Subcutaneous abdominal adipose tissue (tissue), 5 donors: ENCODE data around the gene ANO2.
"Not testable (repeated sequence)": the region's sequence is repeated elsewhere in the genome, so short reads cannot be mapped to it uniquely, and the experiment has no call there.

ENCODE experiments used
- H3K27ac ChIP-seq: one replicate; pipeline ENCODE4 v1.7.0; 2013; ENCODE audit warnings: low read depth, mild to moderate bottlenecking, inconsistent platforms, low read length, moderate library complexity
- H3K27me3 ChIP-seq, 5 donors: one replicate each; pipeline ENCODE4 v1.7.0; 2013; ENCODE audit warnings: low read length in 5 of 5, inconsistent platforms in 1 of 5; ENCODE audit not compliant: control insufficient read depth in 5 of 5, insufficient read depth in 4 of 5
- H3K36me3 ChIP-seq, 5 donors: one replicate each; pipeline ENCODE4 v1.7.0; 2013; ENCODE audit warnings: low read length in 5 of 5; ENCODE audit not compliant: control insufficient read depth in 5 of 5, insufficient read depth in 5 of 5
- H3K4me1 ChIP-seq, 5 donors: one replicate each; pipeline ENCODE4 v1.7.0; 2013; ENCODE audit warnings: low read length in 5 of 5, mild to moderate bottlenecking in 3 of 5, moderate library complexity in 1 of 5; ENCODE audit not compliant: control insufficient read depth in 5 of 5, insufficient read depth in 5 of 5
- H3K4me3 ChIP-seq, 5 donors: one replicate each; pipeline ENCODE4 v1.7.0; 2013; ENCODE audit warnings: low read length in 5 of 5, low read depth in 1 of 5
- H3K9ac ChIP-seq, 5 donors: one replicate each; pipeline ENCODE4 v1.7.0; 2013; ENCODE audit warnings: low read length in 5 of 5, mild to moderate bottlenecking in 4 of 5, moderate library complexity in 3 of 5
- H3K9me3 ChIP-seq, 5 donors: one replicate each; pipeline ENCODE4 v1.7.0; 2013; ENCODE audit warnings: low read length in 5 of 5; ENCODE audit not compliant: control insufficient read depth in 5 of 5
- donor health status: healthy.
- donor health status: healthy.
- donor health status: healthy.
- donor health status: healthy.
- donor health status: healthy.

The ANO2 gene

DNA sequence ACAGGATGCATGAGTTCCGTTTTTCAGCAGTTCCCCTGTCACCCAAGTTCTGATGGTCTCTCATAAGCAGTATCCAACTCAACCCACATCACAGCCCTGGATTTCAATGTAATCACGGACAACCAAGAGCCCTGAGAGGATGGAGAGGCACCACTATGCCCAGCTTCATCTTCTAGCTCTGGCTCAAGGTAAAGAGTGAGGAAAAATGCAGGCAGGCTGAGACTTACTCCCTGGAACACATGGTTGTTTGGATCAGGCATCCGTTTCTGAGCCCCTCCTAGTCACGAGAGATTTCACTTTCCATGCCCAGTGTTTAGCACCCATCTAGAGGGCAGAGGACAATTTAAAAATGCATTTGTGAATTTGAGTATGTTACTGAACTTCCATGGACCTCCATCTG lies 45.0 kb downstream of the ANO2 start:
- Histone ChIP-seq H3K4me1 (peaks cover 0 to 5% (median 0%) of the 10 kb centered on the region in 5 donors), H3K27me3 (peaks cover 0 to 13% (median 6%) of the 10 kb centered on the region in 5 donors)

DNA sequence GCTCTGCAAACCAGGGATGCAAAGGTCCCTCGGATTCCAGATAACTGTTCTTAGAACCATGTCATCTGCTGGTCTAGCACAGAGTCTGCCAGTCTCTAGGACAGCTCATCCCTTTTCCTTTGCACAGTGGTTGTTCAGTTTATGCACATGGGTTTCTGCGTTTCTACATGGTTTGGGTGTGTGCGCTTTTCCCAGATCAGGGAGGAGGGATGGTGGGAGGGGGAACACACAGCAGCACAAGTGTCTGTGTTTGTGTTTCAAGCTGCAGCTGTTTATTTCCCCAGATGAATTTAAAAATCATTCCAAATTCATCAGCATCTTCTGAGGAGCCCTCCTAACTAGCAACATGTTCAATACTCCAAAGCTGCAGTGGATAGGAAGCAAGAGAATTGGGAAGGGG lies 45.4 kb downstream of the ANO2 start:
- Histone ChIP-seq H3K4me1 (peaks cover 0 to 5% (median 0%) of the 10 kb centered on the region in 5 donors), H3K4me3 (no peak overlapping the region), H3K9me3 (peaks cover 0 to 8% (median 0%) of the 10 kb centered on the region in 5 donors), H3K27me3 (peaks cover 0 to 13% (median 6%) of the 10 kb centered on the region in 5 donors), H3K27ac (no peak overlapping the region), H3K36me3 (peaks cover 0 to 25% (median 6%) of the 10 kb centered on the region in 5 donors), H3K9ac (no peak overlapping the region)

More for the DNA sequence above, 45.0 kb downstream of the ANO2 start:
- Histone ChIP-seq H3K9ac (no peak overlapping the region), H3K36me3 (peaks cover 0 to 25% (median 6%) of the 10 kb centered on the region in 5 donors), H3K9me3 (peaks cover 0 to 8% (median 0%) of the 10 kb centered on the region in 5 donors), H3K4me3 (no peak overlapping the region), H3K27ac (no peak overlapping the region)

DNA sequence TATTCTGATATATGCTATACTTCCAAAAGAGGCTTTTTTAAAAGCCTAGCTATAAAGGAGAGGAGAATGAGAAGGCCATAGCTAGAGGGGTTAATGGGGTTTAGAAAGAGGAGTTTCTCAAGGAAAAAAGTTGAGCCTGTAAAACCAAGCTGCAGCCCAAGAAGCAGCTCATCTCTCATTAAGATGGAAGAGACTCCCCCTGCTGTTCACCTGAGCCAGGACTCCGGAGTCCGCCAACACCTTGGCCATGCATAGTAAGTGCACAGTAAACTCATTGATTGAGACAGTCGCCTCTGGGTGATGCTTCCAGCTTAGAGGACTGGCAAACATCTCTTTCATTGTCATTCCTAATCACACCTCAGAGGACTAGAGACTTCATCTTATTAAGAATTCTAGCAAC lies 46.2 kb downstream of the ANO2 start:
- Histone ChIP-seq H3K27me3 (peaks cover 0 to 8% (median 0%) of the 10 kb centered on the region in 5 donors), H3K27ac (no peak overlapping the region), H3K36me3 (peaks cover 0 to 25% (median 6%) of the 10 kb centered on the region in 5 donors), H3K4me1 (peaks cover 0 to 5% (median 0%) of the 10 kb centered on the region in 5 donors), H3K4me3 (no peak overlapping the region), H3K9me3 (peaks cover 0 to 8% (median 0%) of the 10 kb centered on the region in 5 donors), H3K9ac (no peak overlapping the region)

DNA sequence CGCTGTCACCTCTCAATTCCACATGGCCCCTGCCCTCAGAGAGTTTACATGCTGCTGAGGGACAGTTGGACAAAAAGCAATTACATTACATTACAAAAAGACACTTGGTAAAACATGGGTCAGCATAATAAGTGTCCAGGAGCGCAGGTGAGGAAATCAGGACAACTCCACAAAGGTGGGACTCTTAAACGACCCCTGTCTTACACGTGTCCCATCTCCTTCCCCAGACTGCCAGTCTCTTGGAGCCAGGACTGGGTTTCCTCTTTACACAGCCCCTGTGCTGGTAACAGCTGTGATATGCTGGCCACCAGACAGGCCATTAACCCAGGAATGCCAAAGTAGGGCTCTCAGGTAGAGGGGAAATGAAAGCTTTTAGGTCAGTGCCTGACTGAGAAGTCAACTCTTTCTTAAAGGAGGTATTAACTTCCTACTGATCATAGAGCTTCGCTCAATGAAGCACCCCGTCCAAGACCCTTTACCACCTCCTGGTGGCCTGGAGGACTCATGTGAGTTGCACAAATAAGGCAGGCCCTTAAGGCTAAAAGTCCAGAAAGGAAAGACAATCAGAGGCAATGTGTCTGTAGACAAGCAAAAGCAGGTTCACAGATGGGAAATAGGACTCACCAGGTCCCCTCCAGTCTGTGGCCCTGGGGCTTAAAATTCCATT lies 55.5 kb downstream of the ANO2 start:
- peaks cover 0 to 4% (median 0%) of the 10 kb centered on the region in 5 donors for H3K27me3 ChIP-seq

DNA sequence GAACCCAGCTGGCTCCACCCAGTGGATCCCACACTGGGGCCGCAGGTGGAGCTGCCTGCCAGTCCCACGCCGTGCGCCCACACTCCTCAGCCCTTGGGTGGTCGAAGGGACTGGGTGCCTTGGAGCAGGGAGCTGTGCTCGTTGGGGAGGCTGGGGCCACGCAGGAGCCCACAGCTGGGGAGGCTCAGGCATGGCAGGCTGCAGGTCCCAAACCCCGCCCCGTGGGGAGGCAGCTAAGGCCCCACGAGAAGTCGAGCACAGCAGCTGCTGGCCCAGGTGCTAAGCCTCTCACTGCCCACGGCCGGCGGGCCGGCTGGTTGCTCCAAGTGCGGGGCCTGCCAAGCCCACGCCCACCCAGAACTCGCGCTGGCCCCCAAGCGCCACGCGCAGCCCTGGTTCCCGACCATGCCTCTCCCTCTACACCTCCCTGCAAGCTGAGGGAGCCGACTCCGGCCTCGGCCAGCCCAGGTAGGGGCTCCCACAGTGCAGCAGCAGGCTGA lies 56.2 kb downstream of the ANO2 start:
- Histone ChIP-seq H3K4me3 (no peak overlapping the region), H3K9ac (no peak overlapping the region), H3K27ac (no peak overlapping the region), H3K4me1 (peaks cover 0 to 3% (median 0%) of the 10 kb centered on the region in 5 donors), H3K27me3 (peaks cover 0 to 4% (median 0%) of the 10 kb centered on the region in 5 donors), H3K9me3 (peaks cover 0 to 4% (median 3%) of the 10 kb centered on the region in 5 donors), H3K36me3 (peaks cover 0 to 2% (median 0%) of the 10 kb centered on the region in 5 donors)

More for the DNA sequence above, 55.5 kb downstream of the ANO2 start:
- H3K9me3 ChIP-seq = peaks cover 0 to 4% (median 3%) of the 10 kb centered on the region in 5 donors
- H3K27ac ChIP-seq = no peak overlapping the region
- no peaks in the 10 kb centered on the region for H3K36me3 ChIP-seq
- H3K9ac ChIP-seq = no peak overlapping the region
- H3K4me3 ChIP-seq = no peak overlapping the region
- H3K4me1 ChIP-seq = peaks cover 0 to under 1% (median 0%) of the 10 kb centered on the region in 5 donors

DNA sequence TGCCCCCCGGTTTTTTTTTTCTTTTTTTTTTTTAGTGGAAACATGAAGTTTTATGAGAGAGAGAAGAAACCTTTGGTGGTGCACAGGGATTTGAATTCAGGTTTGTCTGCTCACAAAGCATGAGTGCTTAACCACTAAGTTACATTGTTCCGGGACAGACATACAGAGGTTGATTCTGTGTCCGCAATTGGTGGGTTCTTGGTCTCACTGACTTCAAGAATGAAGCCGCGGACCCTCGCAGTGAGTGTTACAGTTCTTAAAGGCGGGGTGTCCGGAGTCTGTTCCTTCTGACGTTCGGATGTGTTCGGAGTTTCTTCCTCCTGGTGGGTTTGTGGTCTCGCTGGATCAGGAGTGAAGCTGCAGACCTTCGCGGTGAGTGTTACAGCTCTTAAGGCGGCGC lies 57.2 kb downstream of the ANO2 start:
- not testable (repeated sequence) for H3K27ac ChIP-seq, H3K9me3 ChIP-seq, H3K4me3 ChIP-seq, H3K4me1 ChIP-seq, H3K9ac ChIP-seq, H3K27me3 ChIP-seq, H3K36me3 ChIP-seq

DNA sequence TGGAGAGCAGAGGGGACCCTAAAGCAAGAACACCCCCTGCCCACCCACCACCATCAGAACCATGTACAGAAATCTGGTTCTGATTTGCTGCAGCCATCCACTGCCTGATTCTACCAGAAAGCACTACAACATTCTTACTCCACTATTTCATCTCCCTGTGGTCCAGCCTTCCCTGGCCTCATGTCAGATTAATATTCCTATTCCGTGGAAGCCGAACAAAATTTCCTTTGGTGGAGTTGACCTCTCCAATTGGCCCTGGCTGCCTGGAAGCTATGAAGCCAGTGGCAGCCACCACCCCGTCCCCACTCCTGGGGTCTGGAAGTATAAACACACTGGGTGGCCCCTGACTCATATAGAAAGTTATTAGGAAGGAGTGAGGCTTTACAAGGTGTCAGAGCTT lies 60.2 kb downstream of the ANO2 start:
- Histone ChIP-seq H3K27me3 (peaks cover 0 to 6% (median 2%) of the 10 kb centered on the region in 5 donors), H3K9me3 (peaks cover 0 to 3% (median 0%) of the 10 kb centered on the region in 5 donors), H3K4me1 (peaks cover 0 to 5% (median 0%) of the 10 kb centered on the region in 5 donors), H3K4me3 (no peak overlapping the region), H3K9ac (no peak overlapping the region), H3K36me3 (peaks cover 0 to 2% (median 0%) of the 10 kb centered on the region in 5 donors), H3K27ac (no peak overlapping the region)

DNA sequence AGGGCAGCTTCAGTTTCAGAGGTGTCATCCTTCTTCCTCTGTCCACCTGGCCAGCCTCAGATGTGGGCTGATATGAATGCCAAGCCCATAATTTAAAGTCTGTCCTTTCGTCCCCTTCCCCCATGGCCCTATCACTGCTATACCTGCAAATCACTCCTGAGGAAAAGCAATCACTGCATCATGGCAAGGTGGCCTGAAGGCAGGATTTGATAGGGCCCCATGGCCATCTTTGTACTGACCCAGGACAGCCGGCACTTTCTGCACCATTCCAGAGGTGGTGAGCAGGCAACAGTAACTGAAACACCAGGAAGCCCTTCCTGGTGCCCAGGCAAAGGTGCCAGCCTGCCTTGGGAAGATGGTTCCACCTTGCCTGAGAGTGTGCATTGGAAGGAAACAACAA lies 60.8 kb downstream of the ANO2 start:
- H3K27ac ChIP-seq = no peak overlapping the region
- H3K9me3 ChIP-seq = peaks cover 0 to 3% (median 0%) of the 10 kb centered on the region in 5 donors
- no peak overlapping the region for H3K4me3 ChIP-seq
- no peak overlapping the region for H3K9ac ChIP-seq
- peaks cover 0 to 5% (median 0%) of the 10 kb centered on the region in 5 donors for H3K4me1 ChIP-seq
- peaks cover 0 to 2% (median 0%) of the 10 kb centered on the region in 5 donors for H3K36me3 ChIP-seq
- H3K27me3 ChIP-seq = peaks cover 0 to 6% (median 4%) of the 10 kb centered on the region in 5 donors

DNA sequence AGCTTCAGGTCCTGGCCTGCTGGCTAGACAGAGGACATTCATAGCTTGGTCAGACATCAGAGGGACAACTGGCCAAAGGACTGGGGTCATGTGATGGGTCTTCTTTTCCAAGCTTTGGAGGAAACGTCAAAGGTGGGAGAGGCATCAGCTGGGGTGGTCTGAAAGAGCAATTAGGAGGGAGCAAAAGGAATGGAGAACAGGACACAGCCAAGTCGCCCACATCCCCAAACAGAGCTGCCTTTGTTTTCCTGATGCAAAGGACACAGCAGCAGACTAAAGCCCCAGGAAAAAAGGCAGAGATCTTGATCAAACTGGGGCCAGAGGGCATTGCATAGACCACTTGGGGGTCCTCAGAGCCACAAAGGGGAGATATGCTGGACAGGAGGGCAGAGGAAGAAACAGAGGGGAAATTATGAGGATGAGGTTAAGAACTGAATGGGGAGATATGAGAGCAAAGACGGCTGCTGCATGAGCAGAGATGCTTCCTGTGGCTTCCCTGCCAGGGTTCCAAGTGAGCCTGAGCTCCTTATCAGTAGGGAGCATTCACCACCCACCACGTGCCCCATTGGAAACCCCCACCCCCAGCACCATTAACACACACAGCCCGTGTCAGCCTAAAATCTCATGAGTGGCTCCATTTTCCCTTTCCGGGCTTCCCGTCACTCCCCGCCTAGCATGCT lies 62.4 kb downstream of the ANO2 start:
- no peak overlapping the region for H3K4me3 ChIP-seq
- H3K4me1 ChIP-seq = peaks cover 0 to 5% (median 0%) of the 10 kb centered on the region in 5 donors
- peaks cover 0 to 3% (median 0%) of the 10 kb centered on the region in 5 donors for H3K9me3 ChIP-seq
- peaks cover 0 to 8% (median 0%) of the 10 kb centered on the region in 5 donors for H3K36me3 ChIP-seq
- H3K27ac ChIP-seq = no peak overlapping the region
- no peak overlapping the region for H3K9ac ChIP-seq
- H3K27me3 ChIP-seq = peaks cover 0 to 6% (median 4%) of the 10 kb centered on the region in 5 donors

DNA sequence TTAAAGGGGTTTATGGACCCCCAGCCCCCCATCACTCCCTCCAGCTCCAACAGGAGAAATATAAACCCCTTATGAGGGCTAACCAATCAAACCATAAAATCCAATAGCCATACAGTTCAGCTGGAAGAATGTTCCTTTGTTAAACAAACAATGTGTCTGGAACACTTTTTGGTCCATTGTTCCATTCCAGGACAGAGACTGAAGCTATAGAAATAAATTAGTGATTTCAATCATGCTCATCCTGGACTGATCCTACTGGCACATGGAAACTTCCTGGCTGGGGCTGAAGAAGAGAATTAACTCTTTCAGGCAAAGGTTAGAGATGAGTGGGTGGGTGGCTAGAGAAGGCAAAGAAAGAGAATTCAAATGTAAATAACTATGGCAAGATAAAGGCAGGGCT lies 63.4 kb downstream of the ANO2 start:
- peaks cover 0 to 3% (median 0%) of the 10 kb centered on the region in 5 donors for H3K9me3 ChIP-seq
- no peak overlapping the region for H3K9ac ChIP-seq
- H3K4me1 ChIP-seq = peaks cover 0 to 5% (median 0%) of the 10 kb centered on the region in 5 donors
- no peak overlapping the region for H3K27ac ChIP-seq
- H3K4me3 ChIP-seq = no peak overlapping the region
- peaks cover 0 to 6% (median 4%) of the 10 kb centered on the region in 5 donors for H3K27me3 ChIP-seq
- peaks cover 0 to 8% (median 0%) of the 10 kb centered on the region in 5 donors for H3K36me3 ChIP-seq
